ENCODE measurements around the gene NCKAP5.

NCKAP5 gene

DNA sequence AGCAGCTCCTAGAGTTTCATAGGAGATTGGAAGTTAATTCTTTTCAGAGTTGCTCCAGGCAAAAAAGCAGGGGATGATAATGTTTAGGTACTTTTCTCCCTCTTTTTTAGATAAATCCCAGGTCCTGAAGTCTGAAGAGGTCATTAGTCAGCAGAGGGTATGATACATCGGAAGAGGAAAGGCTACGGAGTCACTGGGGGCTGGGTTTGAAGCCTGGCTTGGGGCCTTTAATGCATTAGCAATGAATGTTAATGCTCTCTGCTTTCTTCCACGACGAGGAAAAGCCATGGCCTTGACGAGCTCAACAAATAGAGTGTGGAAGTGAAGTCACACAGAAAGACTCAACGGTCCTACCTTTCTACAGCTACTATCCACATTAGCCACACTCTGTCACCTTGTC, 235.1 kb downstream of the NCKAP5 start:
- DNase-seq (ENCODE audit: low read depth), result no peak

DNA sequence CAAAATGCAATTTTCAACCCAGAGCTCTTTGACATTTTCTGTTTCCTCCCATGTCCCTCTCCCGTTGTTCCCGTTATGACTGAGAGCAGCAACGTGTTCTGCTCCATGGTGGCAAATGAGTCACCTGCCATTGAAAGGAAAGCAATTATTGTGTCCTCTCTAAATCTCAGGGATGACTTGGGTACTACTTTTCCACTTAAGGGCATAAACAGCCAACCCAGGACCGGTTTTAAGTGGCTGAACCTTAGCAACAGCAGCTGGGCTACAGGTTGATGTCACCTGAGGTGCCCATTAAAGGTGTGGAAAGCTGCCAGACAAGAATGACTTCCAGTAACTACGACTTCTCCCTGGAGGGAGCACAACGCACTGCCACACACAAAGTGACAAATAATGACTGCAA, 236.8 kb downstream of the NCKAP5 start:
- DNase-seq (ENCODE audit: low read depth), result no peak

DNA sequence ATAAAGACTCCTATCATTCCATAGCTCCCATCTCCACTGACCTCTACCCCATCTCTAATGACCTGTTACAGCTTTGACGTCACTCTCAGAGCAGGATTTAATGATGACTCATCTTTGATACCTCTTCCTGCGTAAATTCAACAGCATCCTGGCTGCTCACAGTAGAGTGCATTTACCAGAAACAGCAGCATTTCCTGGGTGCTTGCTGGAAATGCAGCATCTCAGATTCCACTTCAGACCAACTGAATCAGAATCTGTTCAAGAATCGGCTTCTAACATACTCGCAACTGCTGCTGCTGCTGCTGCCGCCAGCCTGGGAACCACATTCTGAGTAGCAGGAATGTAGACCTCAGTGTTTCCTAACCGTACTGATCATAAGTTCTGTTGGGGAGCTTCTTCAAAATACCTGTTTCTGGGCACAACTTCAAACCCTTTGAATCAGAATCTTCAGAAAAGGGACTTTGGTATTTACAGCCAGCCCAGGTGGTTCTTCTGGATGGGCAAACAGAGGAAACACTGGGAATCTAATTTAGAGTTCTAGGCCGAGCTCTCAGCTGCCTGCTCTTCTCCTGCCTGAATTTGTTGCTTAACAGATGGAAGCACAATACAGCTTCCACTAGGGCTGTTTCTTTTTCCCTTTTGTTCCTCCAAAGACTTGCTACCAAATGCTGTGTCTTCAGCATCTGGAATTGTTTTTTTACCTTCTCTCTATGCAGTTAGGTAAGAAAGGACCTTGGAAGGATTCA, 241.4 kb downstream of the NCKAP5 start:
- DNase-seq (ENCODE audit: low read depth), result peak; percentile 86

DNA sequence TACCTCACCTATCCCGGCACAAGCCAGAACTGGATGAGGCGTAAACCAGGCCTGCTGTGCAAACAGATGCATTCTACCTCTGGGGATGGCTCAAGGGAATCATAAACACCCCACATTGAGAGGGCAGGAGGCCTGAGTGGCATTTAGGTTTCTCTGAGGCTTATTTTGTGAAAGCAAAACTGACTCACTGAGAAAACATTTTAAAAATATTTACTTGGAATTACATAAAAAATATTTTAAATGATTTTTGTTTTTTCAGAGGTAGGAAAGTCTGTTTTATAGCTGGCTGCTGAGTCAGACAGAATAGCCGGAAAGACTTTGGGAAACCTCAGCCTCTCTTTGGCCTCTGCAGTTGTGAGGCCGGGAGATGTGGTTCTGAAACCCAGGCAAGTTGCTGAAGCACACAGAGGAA, 244.1 kb downstream of the NCKAP5 start:
- peak; percentile 95 for DNase-seq (ENCODE audit: low read depth)

DNA sequence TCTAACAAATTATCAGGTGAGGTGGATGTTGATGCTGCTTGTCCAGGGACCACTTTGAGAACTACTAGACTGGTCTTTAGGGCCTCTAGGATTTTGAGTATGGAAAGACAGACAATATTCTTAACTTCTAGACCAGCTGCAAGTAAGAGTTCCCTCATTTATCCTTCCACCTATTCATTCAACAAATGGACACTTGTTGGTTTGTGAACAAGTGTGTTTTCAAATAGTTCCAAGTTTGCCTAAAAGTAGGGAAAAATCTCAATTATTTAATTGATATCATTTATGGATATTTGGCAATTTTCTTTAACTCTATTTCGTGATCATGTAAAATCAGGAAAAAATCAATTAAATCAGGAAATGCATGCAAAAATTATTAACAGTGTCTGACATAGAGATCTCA, 245.4 kb downstream of the NCKAP5 start:
- DNase-seq (ENCODE audit: low read depth), result no peak

DNA sequence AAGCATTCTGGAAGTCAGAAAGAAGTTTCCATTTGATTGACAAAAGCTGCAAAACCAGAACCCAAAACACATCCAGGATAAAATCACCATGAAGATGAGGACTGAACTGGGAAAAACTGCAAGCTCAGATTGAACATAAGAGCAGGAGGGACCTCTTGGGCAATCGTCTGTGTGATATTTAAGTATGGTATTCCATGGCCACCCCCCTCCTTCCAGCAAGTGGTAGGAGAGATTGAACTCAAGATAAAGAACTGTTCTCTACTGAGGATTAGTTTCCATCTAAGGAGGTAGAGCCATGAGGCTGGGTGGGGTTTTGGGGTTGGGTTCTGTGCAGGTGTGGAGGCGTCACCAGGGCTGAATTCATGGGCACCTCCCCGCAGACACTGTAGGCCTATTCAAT, 251.1 kb downstream of the NCKAP5 start:
- DNase-seq (ENCODE audit: low read depth), result no peak

DNA sequence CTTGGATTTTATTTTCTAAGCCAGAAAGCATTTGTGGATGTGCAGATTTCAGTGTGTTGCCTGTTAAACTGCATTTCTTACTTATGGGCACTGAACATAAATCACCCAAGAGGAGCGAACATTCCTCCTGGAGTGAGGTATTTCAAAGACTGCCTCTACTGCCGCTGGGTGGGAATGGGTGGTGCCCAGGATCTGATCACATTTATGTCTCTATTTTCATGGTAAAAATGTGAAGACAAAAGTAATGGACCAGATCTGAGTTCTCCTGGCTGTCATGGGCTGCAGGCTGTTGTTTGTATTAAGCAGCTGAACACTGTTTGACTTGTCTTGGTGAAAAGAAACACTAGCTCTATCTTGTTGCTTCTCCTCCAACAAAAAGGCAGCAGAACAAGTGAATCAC, 251.7 kb downstream of the NCKAP5 start:
- DNase-seq (ENCODE audit: low read depth), result no peak

DNA sequence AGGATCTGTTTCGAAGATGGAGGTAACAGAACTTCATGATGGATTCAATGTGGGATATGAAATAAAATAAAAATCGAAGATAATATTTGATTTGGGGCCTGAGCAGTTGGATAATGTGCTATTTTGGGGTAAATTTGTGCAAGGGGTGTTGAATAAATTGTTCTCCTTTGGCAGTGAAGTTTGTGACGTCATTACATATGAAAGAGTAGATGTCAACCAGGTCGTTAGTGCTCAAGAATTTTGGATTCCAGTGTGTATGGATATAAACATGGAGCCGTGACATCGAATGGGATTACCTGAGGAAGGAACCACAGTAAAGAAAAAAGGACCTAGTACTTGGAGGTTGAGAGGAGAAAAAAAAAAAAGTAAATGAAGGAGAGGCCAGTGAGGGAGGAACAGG, 253.0 kb downstream of the NCKAP5 start:
- no peak for DNase-seq (ENCODE audit: low read depth)

DNA sequence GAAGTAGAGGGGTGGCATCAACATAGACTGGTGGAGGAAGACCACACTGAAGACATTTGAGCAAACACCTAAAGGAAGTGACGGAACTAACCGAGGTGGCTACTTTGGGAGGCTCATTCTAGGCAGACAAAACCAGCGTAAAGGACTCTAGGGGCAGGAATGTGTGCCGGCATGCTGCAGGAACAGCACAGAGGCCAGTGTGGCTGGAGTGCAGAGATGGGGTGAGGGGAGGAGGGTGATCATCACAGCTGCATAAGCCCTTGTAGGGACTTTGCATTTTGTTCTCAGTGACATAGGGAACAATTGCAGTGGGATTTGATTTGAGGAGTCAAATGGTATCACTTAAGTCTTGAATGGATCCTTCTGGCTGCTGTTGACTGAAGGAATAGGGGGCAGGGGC, 253.5 kb downstream of the NCKAP5 start:
- DNase-seq (ENCODE audit: low read depth), result no peak

DNA sequence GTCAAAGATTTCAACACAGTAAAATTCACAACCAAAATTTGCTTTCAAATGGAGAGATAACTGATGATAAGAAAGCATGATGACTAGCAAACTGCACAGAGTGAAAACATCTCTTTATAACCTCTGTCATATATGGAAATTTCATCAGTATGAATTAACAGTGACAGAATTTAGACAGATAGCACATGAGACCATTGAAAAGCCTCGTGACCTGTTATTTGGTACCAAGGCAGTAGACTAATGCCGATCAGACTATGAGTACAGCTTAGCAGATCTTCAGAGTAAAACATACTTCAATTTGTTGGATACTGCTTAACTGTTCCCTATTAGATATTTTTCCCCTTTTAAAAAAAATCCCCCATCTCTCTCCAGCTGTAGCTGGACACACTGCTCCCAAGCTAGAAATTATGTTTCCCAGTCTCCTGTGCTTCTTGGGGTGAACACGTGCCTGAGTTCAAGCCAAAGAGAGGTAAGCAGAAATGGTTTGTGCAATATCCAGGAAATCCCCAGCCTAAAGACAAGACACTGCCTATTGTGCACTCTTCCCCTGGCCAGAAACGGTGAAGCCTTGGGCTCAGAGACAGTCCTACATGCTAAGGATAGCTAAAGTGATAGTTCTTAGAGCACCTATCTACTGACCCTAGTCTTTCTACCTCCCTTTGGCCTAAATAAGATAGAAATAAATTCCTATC, 256.1 kb downstream of the NCKAP5 start:
- no peak for DNase-seq (ENCODE audit: low read depth)

DNA sequence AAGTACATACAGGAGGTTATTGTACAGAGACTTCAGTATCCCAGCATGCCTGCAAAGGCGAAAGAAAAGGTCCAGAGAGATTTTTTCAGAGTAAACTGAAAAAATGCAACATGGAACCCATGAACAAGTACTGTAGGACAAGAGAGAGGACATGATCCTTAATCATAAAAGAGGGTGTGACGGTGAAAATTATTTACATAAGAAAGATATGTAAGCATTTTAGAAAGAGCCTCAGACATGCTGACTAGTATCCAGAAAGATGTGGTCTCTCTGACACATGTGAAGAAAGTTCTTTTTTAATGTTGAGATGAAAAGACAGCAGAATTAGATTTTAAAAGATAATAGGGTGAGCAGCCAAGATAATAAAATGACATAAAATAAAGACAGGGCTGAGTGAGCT, 262.0 kb downstream of the NCKAP5 start:
- DNase-seq (ENCODE audit: low read depth), result no peak

DNA sequence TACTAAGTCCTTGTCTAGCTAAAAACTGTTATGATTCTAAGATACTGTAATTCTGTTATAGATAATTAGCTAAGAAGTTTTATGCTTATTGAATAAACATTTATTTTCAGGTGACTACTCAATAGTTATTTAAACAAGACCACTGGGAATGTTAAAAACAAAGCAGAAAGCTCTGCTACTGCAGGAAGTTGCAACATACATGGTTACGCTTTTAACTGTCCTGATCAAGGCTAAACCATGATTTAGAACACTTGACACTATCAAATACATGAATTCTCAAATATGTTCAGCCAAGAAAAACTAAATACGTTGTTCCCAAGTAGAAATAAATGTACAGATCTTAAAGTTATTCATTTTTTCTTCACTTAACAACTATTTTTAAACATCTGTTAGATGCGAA, 263.9 kb downstream of the NCKAP5 start:
- DNase-seq (ENCODE audit: low read depth), result no peak

DNA sequence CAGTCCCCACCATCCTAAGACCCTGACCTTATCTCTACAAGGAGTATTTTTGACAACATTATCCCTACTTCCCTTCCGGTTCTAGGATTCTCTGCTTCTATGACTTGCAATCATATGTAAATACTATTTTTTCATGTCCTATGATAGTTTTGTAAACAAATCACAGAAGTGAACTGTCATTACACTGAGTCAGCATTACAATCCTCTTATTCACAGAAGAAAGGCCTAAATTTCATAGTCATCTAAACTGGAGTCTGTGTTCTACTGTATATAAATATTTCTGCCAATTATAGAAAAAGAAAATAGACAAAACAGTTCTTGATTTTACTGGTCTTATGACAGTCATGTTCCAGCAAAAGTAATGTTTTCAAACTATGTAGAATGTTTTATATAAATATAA, 265.1 kb downstream of the NCKAP5 start:
- DNase-seq (ENCODE audit: low read depth), result no peak

DNA sequence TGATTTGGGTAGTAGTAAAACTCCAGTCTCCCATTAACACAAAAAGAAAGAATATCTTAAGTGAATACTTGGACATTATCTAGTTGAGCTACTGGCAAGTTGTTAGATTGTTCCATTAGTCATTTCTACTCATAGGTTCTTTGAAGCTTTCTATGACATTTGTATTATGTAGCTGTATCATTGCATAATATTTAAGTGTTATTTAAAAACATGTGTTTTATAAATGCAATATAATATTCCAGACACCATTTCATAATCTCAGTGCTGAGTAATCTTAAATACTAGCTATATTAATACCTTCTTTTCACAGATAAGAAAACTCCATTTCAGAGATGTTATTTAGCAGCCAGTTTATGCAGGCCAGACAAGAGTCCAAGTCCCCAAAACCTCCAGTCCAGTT, 271.9 kb downstream of the NCKAP5 start:
- DNase-seq (ENCODE audit: low read depth), result no peak

DNA sequence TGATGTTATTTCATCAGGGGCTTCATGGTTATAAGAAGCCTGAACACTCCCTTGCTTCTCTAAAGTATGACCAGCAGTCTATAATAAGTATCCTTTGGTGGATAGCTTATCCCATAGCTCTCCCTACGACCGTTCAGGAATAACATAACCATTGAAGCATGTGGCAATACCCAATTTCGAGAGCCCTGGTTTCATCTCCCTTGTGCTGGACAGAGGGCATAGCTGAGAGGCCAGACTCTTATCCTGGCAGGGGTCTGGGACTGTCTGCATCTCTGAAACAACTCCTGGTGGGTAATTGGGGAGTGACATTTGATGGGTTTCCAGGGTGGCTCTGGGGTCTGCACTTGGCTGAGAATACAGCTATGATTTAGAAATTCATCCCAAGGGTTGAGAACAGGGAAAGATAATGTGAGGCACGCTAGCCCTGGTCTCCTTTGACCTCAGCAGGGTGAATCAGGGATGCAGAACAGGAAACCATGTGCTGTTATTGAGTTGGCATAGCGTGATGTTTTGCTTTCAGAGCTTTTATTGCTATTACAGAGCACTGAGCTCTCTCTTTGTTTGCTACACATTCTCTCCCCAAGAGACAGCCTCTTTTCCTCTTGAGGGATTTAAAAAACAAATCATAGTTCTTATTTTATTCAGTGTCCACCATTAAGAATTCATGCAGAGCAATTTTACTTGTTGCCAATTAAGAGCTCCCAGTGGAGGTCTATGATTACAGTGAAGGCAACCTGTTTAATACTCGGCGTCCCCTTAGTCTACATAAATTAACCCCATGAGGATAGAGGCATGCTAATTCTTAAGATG, 274.5 kb downstream of the NCKAP5 start:
- DNase-seq (ENCODE audit: low read depth), result no peak

DNA sequence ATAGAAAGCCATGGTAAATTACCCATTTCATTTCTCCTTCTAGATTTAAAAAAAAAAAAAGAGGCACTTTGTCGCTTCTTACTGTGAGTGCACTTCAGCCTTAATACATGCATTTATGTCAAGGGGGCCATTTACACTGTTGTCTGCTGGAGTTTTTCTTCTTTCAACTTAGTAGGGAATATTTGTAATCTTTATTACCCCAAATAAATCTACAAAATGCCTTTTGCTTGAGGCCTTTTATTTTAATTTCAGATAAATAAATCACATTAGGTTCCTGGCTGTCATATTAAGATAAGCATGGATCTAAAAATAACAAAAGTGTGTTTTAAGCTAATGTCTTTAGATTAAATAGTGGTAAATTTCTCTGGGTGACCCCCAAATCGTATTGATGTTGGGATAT, 276.0 kb downstream of the NCKAP5 start:
- DNase-seq (ENCODE audit: low read depth), result no peak

DNA sequence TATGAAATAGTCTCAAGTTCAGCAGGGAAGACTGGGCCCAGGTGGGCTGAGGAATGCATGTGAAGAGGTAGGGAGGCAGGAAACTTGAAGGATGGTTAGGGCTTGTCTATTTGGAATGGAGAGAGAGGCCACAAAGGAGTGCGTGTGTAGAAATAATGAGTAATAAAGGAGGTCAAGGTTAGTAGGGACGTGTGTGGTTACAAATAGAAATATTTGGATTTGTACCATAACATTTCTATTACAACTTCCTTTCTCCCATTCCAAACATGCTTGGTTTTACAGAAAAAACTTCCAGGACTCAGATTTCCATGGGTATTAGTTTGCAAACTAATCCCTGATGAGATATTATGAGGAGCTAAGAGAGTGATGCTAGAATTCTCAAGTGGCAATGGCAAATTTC, 280.6 kb downstream of the NCKAP5 start:
- DNase-seq (ENCODE audit: low read depth), result peak; percentile 83

DNA sequence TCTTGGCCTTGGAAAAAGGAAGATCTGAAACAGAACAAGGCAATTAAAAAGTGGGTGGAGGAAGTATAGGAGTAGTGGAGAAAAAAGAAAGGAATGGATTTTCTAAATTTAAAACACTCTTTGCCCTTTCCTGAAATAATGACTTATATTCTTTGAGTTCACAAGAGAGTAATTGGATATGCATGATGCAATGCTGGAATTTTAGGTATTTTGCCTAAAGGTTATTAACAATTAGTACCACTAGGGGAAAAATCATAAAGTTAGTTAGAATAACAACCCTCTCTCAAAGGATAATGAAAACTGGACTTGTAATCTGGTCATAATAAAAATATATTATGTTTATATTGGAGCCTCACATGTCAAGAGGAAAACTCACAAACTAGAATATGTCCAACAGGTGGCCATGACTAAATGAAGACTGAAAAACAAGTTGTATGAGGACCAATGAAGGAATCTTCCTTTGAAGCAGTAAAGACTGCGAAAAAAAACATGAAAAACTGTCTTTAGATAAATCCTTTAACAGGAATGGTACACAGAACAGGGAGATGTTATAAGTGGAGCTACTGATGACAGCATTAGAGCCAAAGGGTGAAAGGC, 281.8 kb downstream of the NCKAP5 start:
- no peak for DNase-seq (ENCODE audit: low read depth)

DNA sequence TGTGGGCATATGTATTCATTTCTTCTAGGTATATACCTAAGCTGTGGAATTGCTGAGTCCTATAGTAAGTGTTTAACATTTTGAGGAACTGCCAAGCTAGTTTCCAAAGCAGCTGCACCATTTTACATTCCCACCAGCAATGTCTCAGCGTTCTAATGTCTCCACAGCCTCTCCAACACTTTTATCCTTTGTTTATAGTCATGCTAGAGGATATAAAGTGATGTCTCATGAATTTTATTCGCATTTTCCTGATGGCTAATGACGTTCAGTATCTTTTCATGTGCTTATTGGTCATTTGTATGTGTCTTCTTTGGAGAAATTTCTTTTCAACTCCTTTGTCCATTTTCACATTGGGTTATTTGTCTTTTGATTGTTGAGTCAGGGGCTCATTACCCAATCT, 295.2 kb downstream of the NCKAP5 start:
- no peak for DNase-seq (ENCODE audit: low read depth)

DNA sequence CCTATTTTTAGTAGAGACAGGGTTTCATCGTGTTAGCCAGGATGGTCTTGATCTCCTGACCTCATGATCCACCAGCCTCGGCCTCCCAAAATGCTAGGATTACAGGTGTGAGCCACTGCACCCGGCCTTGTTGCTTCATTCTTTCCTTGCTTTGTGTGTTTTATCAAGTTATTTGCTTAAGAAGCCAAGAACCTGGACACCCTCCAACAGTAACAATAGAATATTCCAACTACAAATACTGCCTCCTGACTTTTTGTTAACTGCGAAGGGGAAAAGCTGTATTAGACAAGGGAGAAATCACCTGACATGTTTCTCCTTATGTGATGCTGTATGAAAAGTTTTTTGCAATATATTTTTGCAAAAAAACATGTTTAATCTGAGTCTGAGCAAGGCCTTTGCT, 297.2 kb downstream of the NCKAP5 start:
- no peak for DNase-seq (ENCODE audit: low read depth)

DNA sequence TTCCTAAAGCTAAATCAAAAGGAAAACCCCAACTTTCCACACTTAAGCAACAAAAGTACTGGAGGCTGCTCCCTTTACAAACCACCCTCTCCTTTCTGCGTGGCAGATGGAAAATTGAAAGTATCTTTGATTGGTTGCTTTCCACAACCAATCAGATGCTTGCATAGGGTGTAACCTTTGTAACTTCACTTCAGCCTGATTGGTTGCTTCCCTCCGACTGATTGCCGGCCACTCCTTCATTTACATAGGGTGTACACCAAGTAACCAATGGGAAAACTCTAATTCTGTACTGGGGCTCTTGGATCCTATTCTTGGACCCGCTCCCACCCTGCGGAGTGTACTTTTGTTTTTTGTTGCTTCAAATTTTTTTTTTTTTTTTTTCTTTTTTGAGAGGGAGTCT, 297.7 kb downstream of the NCKAP5 start:
- no peak for DNase-seq (ENCODE audit: low read depth)

DNA sequence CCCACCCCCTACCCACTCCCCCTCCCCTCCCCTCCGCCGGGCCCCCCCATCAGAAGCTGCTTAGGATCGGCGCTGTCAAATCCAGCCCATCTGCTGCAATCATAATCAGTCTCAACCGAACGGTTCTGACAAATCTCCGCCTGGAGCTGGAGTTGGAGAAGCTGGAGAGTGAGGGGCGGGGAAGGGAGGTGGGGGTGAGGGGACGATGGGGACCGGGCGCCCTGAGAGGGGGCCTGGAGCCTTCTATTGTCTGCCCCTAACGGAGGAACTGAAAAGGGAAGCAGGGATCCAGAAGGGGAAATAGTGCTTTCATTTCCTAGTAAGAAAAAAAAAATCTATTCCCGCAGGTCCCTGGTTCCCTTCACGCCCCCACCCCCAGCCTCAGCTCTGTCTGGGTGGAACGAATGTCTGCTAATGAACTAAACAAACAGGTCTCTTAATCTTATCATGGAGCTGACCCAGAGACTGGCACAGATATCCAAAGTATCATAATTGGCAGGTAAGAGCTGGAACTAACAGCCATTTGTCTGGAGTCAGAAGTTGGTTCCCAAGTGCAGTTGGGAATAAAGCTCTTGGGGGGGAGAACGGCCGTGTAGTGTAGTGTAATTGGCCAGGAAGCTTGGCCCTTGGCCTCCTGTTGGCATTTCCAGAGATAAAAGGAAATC, 301.2 kb downstream of the NCKAP5 start:
- DNase-seq (ENCODE audit: low read depth), result no peak

Data from HS-27A (cell line).